RWPE2 (cell line): Measurements from ENCODE around the gene SAMD11.

ENCODE experiments used
- ATAC-seq: fragments of 200-7000 bp; cut with Tn5 transposase; 3 replicates; pipeline ENCODE4 v1.9.1; 2021; ENCODE audit warnings: low read depth
- DNase-seq: peaks from one replicate; pipeline ENCODE4 v3.0.0-alpha.2; 2020; ENCODE audit warnings: low spot score
- H3K27ac ChIP-seq: fragments of 450-650 bp; 2 replicates; pipeline ENCODE4 v1.5.1; 2017; ENCODE audit warnings: mild to moderate bottlenecking; ENCODE audit not compliant: poor library complexity, severe bottlenecking
- H3K27me3 ChIP-seq: fragments of 250-450 bp; sonication (Bioruptor Pico); 2 replicates; pipeline ENCODE4 v1.5.1; 2021; ENCODE audit warnings: mild to moderate bottlenecking, moderate library complexity; ENCODE audit not compliant: insufficient read depth, poor library complexity, severe bottlenecking
- H3K36me3 ChIP-seq: fragments of 250-450 bp; sonication (Bioruptor Pico); 2 replicates; pipeline ENCODE4 v1.5.1; 2020; ENCODE audit warnings: low read depth, mild to moderate bottlenecking, moderate library complexity
- H3K4me1 ChIP-seq: fragments of 250-450 bp; sonication (Bioruptor Pico); 2 replicates; pipeline ENCODE4 v1.5.1; 2021; ENCODE audit warnings: mild to moderate bottlenecking, moderate library complexity; ENCODE audit not compliant: insufficient read depth, poor library complexity, severe bottlenecking
- H3K4me3 ChIP-seq: fragments of 250-450 bp; sonication (Bioruptor Pico); 2 replicates; pipeline ENCODE4 v1.5.1; 2021; ENCODE audit warnings: mild to moderate bottlenecking, moderate library complexity; ENCODE audit not compliant: severe bottlenecking
- H3K9me3 ChIP-seq: fragments of 250-450 bp; sonication (Bioruptor Pico); 2 replicates; pipeline ENCODE4 v1.5.1; 2021; ENCODE audit warnings: mild to moderate bottlenecking, moderate library complexity; ENCODE audit not compliant: severe bottlenecking
- TF ChIP-seq, protein P1 (sequence below): fragments of 450-650 bp; IDR thresholded peaks from one replicate; pipeline ENCODE4 v1.5.1; 2017; ENCODE audit warnings: mild to moderate bottlenecking, moderate library complexity; ENCODE audit not compliant: poor library complexity, severe bottlenecking

Gene SAMD11

GRCh38 chr1:899636-900317, 23.9 kb upstream of the SAMD11 start:
- H3K36me3 ChIP-seq, result no peaks in the 10 kb centered on the region
- TF ChIP-seq, protein P1, sequence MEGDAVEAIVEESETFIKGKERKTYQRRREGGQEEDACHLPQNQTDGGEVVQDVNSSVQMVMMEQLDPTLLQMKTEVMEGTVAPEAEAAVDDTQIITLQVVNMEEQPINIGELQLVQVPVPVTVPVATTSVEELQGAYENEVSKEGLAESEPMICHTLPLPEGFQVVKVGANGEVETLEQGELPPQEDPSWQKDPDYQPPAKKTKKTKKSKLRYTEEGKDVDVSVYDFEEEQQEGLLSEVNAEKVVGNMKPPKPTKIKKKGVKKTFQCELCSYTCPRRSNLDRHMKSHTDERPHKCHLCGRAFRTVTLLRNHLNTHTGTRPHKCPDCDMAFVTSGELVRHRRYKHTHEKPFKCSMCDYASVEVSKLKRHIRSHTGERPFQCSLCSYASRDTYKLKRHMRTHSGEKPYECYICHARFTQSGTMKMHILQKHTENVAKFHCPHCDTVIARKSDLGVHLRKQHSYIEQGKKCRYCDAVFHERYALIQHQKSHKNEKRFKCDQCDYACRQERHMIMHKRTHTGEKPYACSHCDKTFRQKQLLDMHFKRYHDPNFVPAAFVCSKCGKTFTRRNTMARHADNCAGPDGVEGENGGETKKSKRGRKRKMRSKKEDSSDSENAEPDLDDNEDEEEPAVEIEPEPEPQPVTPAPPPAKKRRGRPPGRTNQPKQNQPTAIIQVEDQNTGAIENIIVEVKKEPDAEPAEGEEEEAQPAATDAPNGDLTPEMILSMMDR, result no peak
- no peak overlapping the region for H3K27ac ChIP-seq
- H3K27me3 ChIP-seq, result peaks cover 15% of the 10 kb centered on the region
- H3K4me1 ChIP-seq, result no peaks in the 10 kb centered on the region
- H3K9me3 ChIP-seq, result no peaks in the 10 kb centered on the region
- no peak for ATAC-seq
- H3K4me3 ChIP-seq, result no peak overlapping the region
- DNase-seq, result peak; percentile 47

GRCh38 chr1:901108-901859, 22.4 kb upstream of the SAMD11 start:
- H3K36me3 ChIP-seq, result no peaks in the 10 kb centered on the region
- H3K27ac ChIP-seq, result no peak overlapping the region
- no peaks in the 10 kb centered on the region for H3K4me1 ChIP-seq
- DNase-seq (no peak), ATAC-seq (no peak)
- H3K4me3 ChIP-seq, result no peak overlapping the region
- H3K9me3 ChIP-seq, result no peaks in the 10 kb centered on the region
- peaks cover 15% of the 10 kb centered on the region for H3K27me3 ChIP-seq
- TF ChIP-seq, protein P1, result no peak

DNA sequence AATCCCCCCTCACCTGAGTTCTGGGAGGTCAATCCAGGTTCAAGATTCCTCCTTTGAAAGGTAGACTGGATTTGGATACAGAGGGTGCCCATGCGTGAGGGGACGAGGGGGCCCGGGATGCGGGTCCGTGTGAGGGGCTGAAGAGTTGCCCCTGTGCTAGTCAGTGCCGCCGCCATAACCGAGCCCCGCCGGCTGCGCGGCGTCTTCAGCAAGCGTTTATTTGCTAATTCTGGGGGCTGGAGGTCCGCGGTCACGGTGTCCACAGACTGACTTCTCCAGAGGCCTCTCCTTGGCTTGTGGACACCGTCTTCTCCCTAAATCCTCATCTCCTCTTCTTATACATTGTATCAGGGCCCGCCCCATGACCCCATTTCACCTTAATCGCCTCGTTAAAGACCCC, 20.9 kb upstream of the SAMD11 start:
- no peaks in the 10 kb centered on the region for H3K9me3 ChIP-seq
- DNase-seq (no peak), ATAC-seq (no peak)
- peaks cover 9% of the 10 kb centered on the region for H3K27me3 ChIP-seq
- H3K36me3 ChIP-seq, result no peaks in the 10 kb centered on the region
- H3K4me3 ChIP-seq, result no peak overlapping the region
- H3K4me1 ChIP-seq, result peaks cover 4% of the 10 kb centered on the region
- TF ChIP-seq, protein P1, result no peak
- no peak overlapping the region for H3K27ac ChIP-seq

- no peak for DNase-seq
- ATAC-seq, result no peak
- TF ChIP-seq, protein P1, result no peak
- no peak overlapping the region for H3K27ac ChIP-seq
- H3K9me3 ChIP-seq, result no peaks in the 10 kb centered on the region
- peaks cover 4% of the 10 kb centered on the region for H3K27me3 ChIP-seq
- no peak overlapping the region for H3K4me3 ChIP-seq
- H3K4me1 ChIP-seq, result peaks cover 4% of the 10 kb centered on the region
- no peaks in the 10 kb centered on the region for H3K36me3 ChIP-seq
Observed at GRCh38 chr1:903305-903704, 20.4 kb upstream of the SAMD11 start.

- H3K4me1 ChIP-seq, result peaks cover 4% of the 10 kb centered on the region
- TF ChIP-seq, protein P1, result no peak
- ATAC-seq, result no peak
- H3K4me3 ChIP-seq, result peak overlapping the region; percentile 27
- no peak overlapping the region for H3K27ac ChIP-seq
- peak; percentile 66 for DNase-seq
- no peaks in the 10 kb centered on the region for H3K27me3 ChIP-seq
- no peaks in the 10 kb centered on the region for H3K36me3 ChIP-seq
- H3K9me3 ChIP-seq, result no peaks in the 10 kb centered on the region
Observed at GRCh38 chr1:903721-904271, 19.9 kb upstream of the SAMD11 start.
